GM20000 (cell line): Measurements from ENCODE around the gene BRSK2.

Experiments
- DNase-seq: peaks from one replicate; pipeline ENCODE4 v3.0.0; 2012; ENCODE audit warnings: low spot score
- CTCF ChIP-seq: IDR thresholded peaks from 2 replicates; pipeline ENCODE4 v1.5.1; 2012; ENCODE audit warnings: mild to moderate bottlenecking, control low read depth; ENCODE audit errors: extremely low read depth, missing control alignments

The BRSK2 gene

GRCh38 chr11:1482581-1483444, 93.1 kb downstream of the BRSK2 start:
- no peak for TF ChIP-seq CTCF

GRCh38 chr11:1483445-1483961, 93.8 kb downstream of the BRSK2 start:
- DNase-seq = no peak

More at GRCh38 chr11:1482581-1483444, 93.1 kb downstream of the BRSK2 start:
- DNase-seq = no peak

GRCh38 chr11:1484061-1484671, 94.4 kb downstream of the BRSK2 start:
- no peak for DNase-seq
- no peak for TF ChIP-seq CTCF

More at GRCh38 chr11:1483445-1483961, 93.8 kb downstream of the BRSK2 start:
- TF ChIP-seq CTCF = no peak

- DNase-seq = no peak
- no peak for TF ChIP-seq CTCF
Observed at GRCh38 chr11:1484695-1485503, 95.2 kb downstream of the BRSK2 start.

- no peak for DNase-seq
- TF ChIP-seq CTCF = no peak
Observed at GRCh38 chr11:1485504-1485885, 95.8 kb downstream of the BRSK2 start.

- TF ChIP-seq CTCF = no peak
- DNase-seq = no peak
Observed at GRCh38 chr11:1486054-1486825, 96.5 kb downstream of the BRSK2 start, which contains the start of gene MOB2. Gene MOB2, minus strand, starts transcription at chr11:1486779. Its CDS starts 223 bp downstream, at chr11:1486556.
